Mucosa of rectum (tissue), 2 donors: ENCODE data around the gene ZNF91.
"Not testable (repeated sequence)": the region's sequence is repeated elsewhere in the genome, so short reads cannot be mapped to it uniquely, and the experiment has no call there.

ENCODE experiments used
- H3K27ac ChIP-seq, 2 donors: one replicate each; pipeline ENCODE4 v1.7.0; 2013; ENCODE audit warnings: inconsistent platforms in 2 of 2, low read depth in 2 of 2, low read length in 2 of 2
- H3K27me3 ChIP-seq, 2 donors: one replicate each; pipeline ENCODE4 v1.7.0; 2013; ENCODE audit warnings: low read length in 2 of 2; ENCODE audit not compliant: control insufficient read depth in 2 of 2, insufficient read depth in 2 of 2
- H3K36me3 ChIP-seq, 2 donors: one replicate each; pipeline ENCODE4 v1.7.0; 2013; ENCODE audit warnings: low read length in 2 of 2; ENCODE audit not compliant: control insufficient read depth in 2 of 2, insufficient read depth in 2 of 2
- H3K4me1 ChIP-seq, 2 donors: one replicate each; pipeline ENCODE4 v1.7.0; 2013; ENCODE audit warnings: low read length in 2 of 2, mild to moderate bottlenecking in 1 of 2; ENCODE audit not compliant: control insufficient read depth in 2 of 2, insufficient read depth in 2 of 2
- H3K4me3 ChIP-seq, 2 donors: one replicate each; pipeline ENCODE4 v1.7.0; 2013; ENCODE audit warnings: low read length in 2 of 2
- H3K9ac ChIP-seq, 2 donors: one replicate each; pipeline ENCODE4 v1.7.0; 2013; ENCODE audit warnings: low read length in 2 of 2, low read depth in 1 of 2, mild to moderate bottlenecking in 1 of 2
- H3K9me3 ChIP-seq, 2 donors: one replicate each; pipeline ENCODE4 v1.7.0; 2013; ENCODE audit warnings: low read length in 2 of 2; ENCODE audit not compliant: control insufficient read depth in 2 of 2
- donor health status: healthy.
- donor health status: Normal muscosa, but diverticular disease.

The ZNF91 gene

GRCh38 chr19:23343434-23344010, 51.7 kb downstream of the ZNF91 start:
- H3K27me3 ChIP-seq = no peaks in the 10 kb centered on the region
- no peak overlapping the region for H3K4me3 ChIP-seq
- peaks cover 46 to 53% of the 10 kb centered on the region in 2 donors for H3K36me3 ChIP-seq
- no peak overlapping the region for H3K27ac ChIP-seq
- H3K9ac ChIP-seq = no peak overlapping the region
- H3K4me1 ChIP-seq = no peaks in the 10 kb centered on the region
- H3K9me3 ChIP-seq = peaks cover 23 to 51% of the 10 kb centered on the region in 2 donors

- Histone ChIP-seq H3K9ac (no peak overlapping the region), H3K9me3 (peaks cover 0 to 3% of the 10 kb centered on the region in 2 donors), H3K27me3 (no peaks in the 10 kb centered on the region), H3K27ac (no peak overlapping the region), H3K4me1 (no peaks in the 10 kb centered on the region), H3K36me3 (peaks cover 8 to 15% of the 10 kb centered on the region in 2 donors), H3K4me3 (no peak overlapping the region)
Observed at GRCh38 chr19:23328211-23328610, 67.1 kb downstream of the ZNF91 start.

GRCh38 chr19:23321953-23322549, 73.2 kb downstream of the ZNF91 start:
- Histone ChIP-seq H3K36me3 (no peaks in the 10 kb centered on the region), H3K9ac (no peak overlapping the region), H3K4me3 (no peak overlapping the region), H3K27me3 (no peaks in the 10 kb centered on the region), H3K9me3 (no peaks in the 10 kb centered on the region), H3K27ac (no peak overlapping the region), H3K4me1 (no peaks in the 10 kb centered on the region)

GRCh38 chr19:23321403-23321802, 73.9 kb downstream of the ZNF91 start:
- H3K36me3 ChIP-seq, H3K4me3 ChIP-seq, H3K4me1 ChIP-seq, H3K27me3 ChIP-seq, H3K9ac ChIP-seq, H3K9me3 ChIP-seq, H3K27ac ChIP-seq: not testable (repeated sequence)

GRCh38 chr19:23319571-23319970, 75.7 kb downstream of the ZNF91 start:
- not testable (repeated sequence) for H3K9me3 ChIP-seq, H3K9ac ChIP-seq, H3K4me1 ChIP-seq, H3K4me3 ChIP-seq, H3K36me3 ChIP-seq, H3K27me3 ChIP-seq, H3K27ac ChIP-seq

- H3K27ac ChIP-seq, H3K4me3 ChIP-seq, H3K9me3 ChIP-seq, H3K27me3 ChIP-seq, H3K36me3 ChIP-seq, H3K9ac ChIP-seq, H3K4me1 ChIP-seq: not testable (repeated sequence)
Observed at GRCh38 chr19:23318941-23319340, 76.3 kb downstream of the ZNF91 start.

GRCh38 chr19:23318143-23318542, 77.1 kb downstream of the ZNF91 start:
- H3K9me3 ChIP-seq = no peaks in the 10 kb centered on the region
- no peaks in the 10 kb centered on the region for H3K4me1 ChIP-seq
- H3K27me3 ChIP-seq = no peaks in the 10 kb centered on the region
- no peak overlapping the region for H3K9ac ChIP-seq
- H3K4me3 ChIP-seq = no peak overlapping the region
- H3K27ac ChIP-seq = no peak overlapping the region
- no peaks in the 10 kb centered on the region for H3K36me3 ChIP-seq

- Histone ChIP-seq H3K4me1 (no peaks in the 10 kb centered on the region), H3K9me3 (no peaks in the 10 kb centered on the region), H3K27me3 (no peaks in the 10 kb centered on the region), H3K9ac (no peak overlapping the region), H3K27ac (no peak overlapping the region), H3K4me3 (no peak overlapping the region), H3K36me3 (no peaks in the 10 kb centered on the region)
Observed at GRCh38 chr19:23315286-23315685, 80.0 kb downstream of the ZNF91 start.

- H3K27ac ChIP-seq = no peak overlapping the region
- H3K9me3 ChIP-seq = no peaks in the 10 kb centered on the region
Observed at GRCh38 chr19:23314505-23315251, 80.6 kb downstream of the ZNF91 start.

GRCh38 chr19:23313196-23313595, 82.1 kb downstream of the ZNF91 start:
- no peaks in the 10 kb centered on the region for H3K36me3 ChIP-seq
- no peak overlapping the region for H3K27ac ChIP-seq
- no peaks in the 10 kb centered on the region for H3K27me3 ChIP-seq
- no peak overlapping the region for H3K4me3 ChIP-seq
- no peaks in the 10 kb centered on the region for H3K9me3 ChIP-seq
- H3K9ac ChIP-seq = no peak overlapping the region
- H3K4me1 ChIP-seq = no peaks in the 10 kb centered on the region

More at GRCh38 chr19:23314505-23315251, 80.6 kb downstream of the ZNF91 start:
- Histone ChIP-seq H3K4me1 (no peaks in the 10 kb centered on the region), H3K27me3 (no peaks in the 10 kb centered on the region), H3K36me3 (no peaks in the 10 kb centered on the region), H3K9ac (no peak overlapping the region), H3K4me3 (no peak overlapping the region)
